ENCODE results near the gene MN1.

DNA sequence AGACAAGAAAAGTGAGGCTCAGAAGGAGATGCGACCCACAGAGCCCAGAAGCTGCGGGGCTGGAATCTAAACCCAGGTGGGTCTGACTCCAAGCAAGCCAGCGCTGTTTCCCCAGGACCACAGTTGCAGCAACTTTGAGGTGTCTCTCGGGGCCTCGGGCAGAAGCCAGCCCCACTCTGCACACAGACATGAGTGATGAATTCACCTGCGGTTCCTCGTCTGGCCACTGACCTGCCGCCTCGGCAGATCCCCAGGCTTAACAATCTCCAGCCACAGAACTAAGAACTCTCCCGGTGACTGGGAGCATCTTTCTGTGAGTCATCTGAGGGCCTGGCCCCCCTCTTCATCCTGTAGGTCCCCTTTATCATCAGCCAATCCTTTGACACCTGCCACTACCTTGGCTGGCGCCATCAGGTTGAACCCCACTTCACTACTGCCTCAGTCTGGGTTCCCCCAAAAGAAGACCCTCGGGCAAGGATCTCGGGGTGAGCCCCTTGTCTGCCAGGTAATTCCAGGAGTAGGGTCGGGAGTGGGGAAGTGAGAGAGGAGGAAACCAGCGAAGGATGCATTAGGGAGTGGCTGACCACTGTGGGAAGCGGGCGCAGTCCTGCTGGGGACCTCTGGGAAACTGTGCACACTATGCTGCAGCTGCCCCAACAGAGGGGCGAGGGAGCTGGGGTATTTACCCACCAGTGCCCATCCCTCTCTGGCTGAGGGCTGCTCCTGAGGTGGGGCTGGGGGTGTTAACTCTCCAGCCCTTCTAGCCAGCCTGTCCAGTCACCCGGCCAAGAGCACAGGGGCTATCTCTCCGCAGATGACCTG is 33.0 kb upstream of the MN1 start:
- TF ChIP-seq, protein P1, sequence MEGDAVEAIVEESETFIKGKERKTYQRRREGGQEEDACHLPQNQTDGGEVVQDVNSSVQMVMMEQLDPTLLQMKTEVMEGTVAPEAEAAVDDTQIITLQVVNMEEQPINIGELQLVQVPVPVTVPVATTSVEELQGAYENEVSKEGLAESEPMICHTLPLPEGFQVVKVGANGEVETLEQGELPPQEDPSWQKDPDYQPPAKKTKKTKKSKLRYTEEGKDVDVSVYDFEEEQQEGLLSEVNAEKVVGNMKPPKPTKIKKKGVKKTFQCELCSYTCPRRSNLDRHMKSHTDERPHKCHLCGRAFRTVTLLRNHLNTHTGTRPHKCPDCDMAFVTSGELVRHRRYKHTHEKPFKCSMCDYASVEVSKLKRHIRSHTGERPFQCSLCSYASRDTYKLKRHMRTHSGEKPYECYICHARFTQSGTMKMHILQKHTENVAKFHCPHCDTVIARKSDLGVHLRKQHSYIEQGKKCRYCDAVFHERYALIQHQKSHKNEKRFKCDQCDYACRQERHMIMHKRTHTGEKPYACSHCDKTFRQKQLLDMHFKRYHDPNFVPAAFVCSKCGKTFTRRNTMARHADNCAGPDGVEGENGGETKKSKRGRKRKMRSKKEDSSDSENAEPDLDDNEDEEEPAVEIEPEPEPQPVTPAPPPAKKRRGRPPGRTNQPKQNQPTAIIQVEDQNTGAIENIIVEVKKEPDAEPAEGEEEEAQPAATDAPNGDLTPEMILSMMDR (IDR thresholded peaks at IDR 0.05; ENCODE audit: low read depth, low read length, poor library complexity, severe bottlenecking), result no peak
- no peak for TF ChIP-seq EZH2phosphoT487 (IDR thresholded peaks at IDR 0.05; ENCODE audit: borderline replicate concordance, low read length)

Measured in DOHH2 (cell line).